Type B pancreatic cell (in vitro differentiated cells): ENCODE results near the gene EFNA4. TPM values are rescaled to one million over a fixed set of nuclear protein-coding genes. Genes with fewer than 3 reads are reported as not detected.
A peak's percentile ranks its signal among the peaks of the same experiment; 100 is the strongest.

Experiments
- DNase-seq: peaks from one replicate; pipeline ENCODE4 v3.0.0; 2021; ENCODE audit warnings: mixed read lengths; ENCODE audit not compliant: unreplicated experiment; ENCODE audit errors: extremely low spot score
- H3K27ac Mint-ChIP-seq: 2 replicates; pipeline ENCODE4 v1.8.0; 2021; ENCODE audit warnings: mild to moderate bottlenecking, mixed read lengths
- H3K27me3 Mint-ChIP-seq: 2 replicates; pipeline ENCODE4 v1.8.0; 2021; ENCODE audit warnings: mixed read lengths
- H3K36me3 Mint-ChIP-seq: 2 replicates; pipeline ENCODE4 v1.8.0; 2021; ENCODE audit warnings: mixed read lengths
- H3K4me1 Mint-ChIP-seq: one replicate; pipeline ENCODE4 v1.8.0; 2021; ENCODE audit warnings: mixed read lengths; ENCODE audit not compliant: unreplicated experiment
- H3K4me3 Mint-ChIP-seq: 2 replicates; pipeline ENCODE4 v1.8.0; 2021; ENCODE audit warnings: mild to moderate bottlenecking, mixed read lengths
- H3K9me3 Mint-ChIP-seq: 2 replicates; pipeline ENCODE4 v1.8.0; 2021; ENCODE audit warnings: mixed read lengths
- total RNA-seq: library from RNA; stranded (reverse); gene quantifications from 2 replicates; pipeline ENCODE4 v1.2.1, GENCODE V29; 2021; ENCODE audit warnings: low replicate concordance
- TF ChIP-seq, protein P1 (sequence below): fragments of 200-600 bp; sonication (generic); conservative IDR thresholded peaks from 2 replicates; pipeline ENCODE4 v1.5.0; 2021; ENCODE audit warnings: antibody characterized with exemption, mild to moderate bottlenecking

The EFNA4 gene
- total RNA-seq, 1 donor from 2014 or later: 22.1 TPM

DNA sequence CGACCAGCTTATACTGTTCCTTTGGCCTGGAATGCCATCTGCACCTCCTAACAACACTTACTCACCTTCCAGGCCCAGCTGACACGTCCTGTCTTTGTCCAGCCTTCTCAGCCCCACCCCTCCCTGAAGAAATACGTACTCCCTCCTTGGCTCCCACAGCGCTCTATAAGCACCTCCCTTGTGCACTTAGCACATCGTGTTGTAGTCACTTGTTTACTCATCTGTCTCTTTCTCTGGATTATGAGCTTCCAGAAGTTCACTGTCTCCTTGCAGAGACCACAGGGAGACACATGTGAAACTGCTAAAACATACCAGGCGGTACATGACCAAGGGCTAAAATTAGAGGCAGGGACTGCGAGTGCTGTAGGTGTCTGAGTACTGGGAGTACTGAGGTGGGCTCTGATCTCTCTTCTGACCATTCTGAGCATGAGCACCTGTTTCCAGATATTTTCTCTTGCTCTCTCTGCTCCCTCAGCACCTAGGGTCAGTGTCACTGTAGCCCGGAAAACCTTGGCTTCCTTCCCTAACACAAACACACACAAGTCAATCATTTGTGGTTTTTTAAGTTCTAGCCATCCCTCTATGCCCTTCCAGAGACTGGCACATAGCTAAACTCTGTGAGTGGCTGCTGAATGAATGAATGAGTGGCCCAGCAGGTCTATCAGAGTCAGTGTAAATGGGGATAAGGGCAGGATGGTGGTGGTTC lies 24.8 kb upstream of the EFNA4 start:
- Mint-ChIP-seq H3K4me3 (no peak overlapping the region), H3K9me3 (no peaks in the 10 kb centered on the region), H3K27me3 (peaks cover 7% of the 10 kb centered on the region), H3K4me1 (no peaks in the 10 kb centered on the region), H3K27ac (peak overlapping the region; percentile 44), H3K36me3 (no peaks in the 10 kb centered on the region)
- TF ChIP-seq, protein P1, sequence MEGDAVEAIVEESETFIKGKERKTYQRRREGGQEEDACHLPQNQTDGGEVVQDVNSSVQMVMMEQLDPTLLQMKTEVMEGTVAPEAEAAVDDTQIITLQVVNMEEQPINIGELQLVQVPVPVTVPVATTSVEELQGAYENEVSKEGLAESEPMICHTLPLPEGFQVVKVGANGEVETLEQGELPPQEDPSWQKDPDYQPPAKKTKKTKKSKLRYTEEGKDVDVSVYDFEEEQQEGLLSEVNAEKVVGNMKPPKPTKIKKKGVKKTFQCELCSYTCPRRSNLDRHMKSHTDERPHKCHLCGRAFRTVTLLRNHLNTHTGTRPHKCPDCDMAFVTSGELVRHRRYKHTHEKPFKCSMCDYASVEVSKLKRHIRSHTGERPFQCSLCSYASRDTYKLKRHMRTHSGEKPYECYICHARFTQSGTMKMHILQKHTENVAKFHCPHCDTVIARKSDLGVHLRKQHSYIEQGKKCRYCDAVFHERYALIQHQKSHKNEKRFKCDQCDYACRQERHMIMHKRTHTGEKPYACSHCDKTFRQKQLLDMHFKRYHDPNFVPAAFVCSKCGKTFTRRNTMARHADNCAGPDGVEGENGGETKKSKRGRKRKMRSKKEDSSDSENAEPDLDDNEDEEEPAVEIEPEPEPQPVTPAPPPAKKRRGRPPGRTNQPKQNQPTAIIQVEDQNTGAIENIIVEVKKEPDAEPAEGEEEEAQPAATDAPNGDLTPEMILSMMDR: no peak
- DNase-seq: no peak

GRCh38 chr1:155039308-155039669 lies 24.3 kb upstream of the EFNA4 start:
- H3K27ac Mint-ChIP-seq: no peak overlapping the region
- peaks cover under 1% of the 10 kb centered on the region for H3K4me1 Mint-ChIP-seq
- H3K36me3 Mint-ChIP-seq: no peaks in the 10 kb centered on the region
- TF ChIP-seq, protein P1: no peak
- H3K4me3 Mint-ChIP-seq: no peak overlapping the region
- H3K9me3 Mint-ChIP-seq: no peaks in the 10 kb centered on the region
- no peak for DNase-seq
- H3K27me3 Mint-ChIP-seq: peaks cover 7% of the 10 kb centered on the region

- TF ChIP-seq, protein P1: no peak
- no peak overlapping the region for H3K27ac Mint-ChIP-seq
- no peak overlapping the region for H3K4me3 Mint-ChIP-seq
Observed at GRCh38 chr1:155040358-155041093, 23.0 kb upstream of the EFNA4 start.

GRCh38 chr1:155042789-155043188 lies 20.8 kb upstream of the EFNA4 start:
- Mint-ChIP-seq H3K36me3 (no peaks in the 10 kb centered on the region), H3K9me3 (no peaks in the 10 kb centered on the region)
- TF ChIP-seq, protein P1: no peak

More at GRCh38 chr1:155040358-155041093, 23.0 kb upstream of the EFNA4 start:
- no peaks in the 10 kb centered on the region for H3K9me3 Mint-ChIP-seq
- no peaks in the 10 kb centered on the region for H3K36me3 Mint-ChIP-seq
- peaks cover 11% of the 10 kb centered on the region for H3K4me1 Mint-ChIP-seq
- H3K27me3 Mint-ChIP-seq: peaks cover 7% of the 10 kb centered on the region
- DNase-seq: no peak

DNA sequence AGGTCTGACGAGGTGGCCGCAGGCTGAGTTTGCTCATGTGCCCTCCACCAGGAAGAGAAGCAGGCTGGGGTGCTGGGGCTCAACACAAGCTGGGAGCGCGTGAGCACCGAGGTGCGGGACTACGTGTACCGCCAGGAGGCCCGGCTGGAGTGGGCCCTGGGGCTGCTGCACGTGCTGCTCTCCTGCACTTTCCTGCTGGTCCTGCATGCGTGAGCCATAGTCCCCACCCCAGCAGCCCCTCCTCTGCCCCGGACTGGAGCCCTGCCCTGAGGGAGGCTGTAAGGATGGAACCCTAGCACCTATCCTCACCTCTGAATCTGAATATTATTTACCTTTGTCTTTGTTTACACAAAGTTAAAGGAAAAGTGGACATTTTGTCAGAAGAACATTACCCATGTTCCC lies 20.2 kb upstream of the EFNA4 start:
- Mint-ChIP-seq H3K27ac (peak overlapping the region; percentile 19), H3K4me3 (no peak overlapping the region), H3K27me3 (peaks cover 7% of the 10 kb centered on the region), H3K4me1 (peaks cover 11% of the 10 kb centered on the region), H3K9me3 (no peaks in the 10 kb centered on the region), H3K36me3 (no peaks in the 10 kb centered on the region)
- no peak for DNase-seq
- TF ChIP-seq, protein P1: no peak

More at GRCh38 chr1:155042789-155043188, 20.8 kb upstream of the EFNA4 start:
- H3K27ac Mint-ChIP-seq: no peak overlapping the region
- H3K4me3 Mint-ChIP-seq: no peak overlapping the region
- peaks cover 7% of the 10 kb centered on the region for H3K27me3 Mint-ChIP-seq
- no peak for DNase-seq
- H3K4me1 Mint-ChIP-seq: peaks cover 11% of the 10 kb centered on the region
